Parathyroid adenoma (tissue), 2 donors: ENCODE measurements around the gene DGKQ.

Experiments
- H2AFZ ChIP-seq: fragments of 300-600 bp; sonication (generic); one replicate; pipeline ENCODE4 v1.7.0; 2017; ENCODE audit warnings: antibody characterized with exemption, mild to moderate bottlenecking
- H3K27ac ChIP-seq: fragments of 300-600 bp; sonication (generic); one replicate; pipeline ENCODE4 v1.7.0; 2017
- H3K27me3 ChIP-seq: fragments of 300-600 bp; sonication (generic); one replicate; pipeline ENCODE4 v1.7.0; 2017; ENCODE audit warnings: low read length; ENCODE audit not compliant: control insufficient read depth, insufficient read depth
- H3K36me3 ChIP-seq: fragments of 300-600 bp; sonication (generic); one replicate; pipeline ENCODE4 v1.7.0; 2017; ENCODE audit warnings: low read length; ENCODE audit not compliant: control insufficient read depth, insufficient read depth
- H3K4me1 ChIP-seq: fragments of 300-600 bp; sonication (generic); one replicate; pipeline ENCODE4 v1.7.0; 2017; ENCODE audit warnings: control low read depth
- H3K4me2 ChIP-seq: fragments of 300-600 bp; sonication (generic); one replicate; pipeline ENCODE4 v1.7.0; 2017; ENCODE audit warnings: low read length
- H3K4me3 ChIP-seq: fragments of 300-600 bp; sonication (generic); one replicate; pipeline ENCODE4 v1.7.0; 2017; ENCODE audit warnings: low read depth, low read length
- H3K79me2 ChIP-seq: fragments of 300-600 bp; sonication (generic); one replicate; pipeline ENCODE4 v1.7.0; 2017; ENCODE audit warnings: control low read depth
- H3K9ac ChIP-seq: fragments of 300-600 bp; sonication (generic); one replicate; pipeline ENCODE4 v1.7.0; 2017; ENCODE audit warnings: mild to moderate bottlenecking
- H3K9me3 ChIP-seq: fragments of 300-600 bp; sonication (generic); one replicate; pipeline ENCODE4 v1.7.0; 2017; ENCODE audit warnings: low read length; ENCODE audit not compliant: control insufficient read depth
- TF ChIP-seq, protein P1 (sequence below): fragments of 300-600 bp; sonication (generic); IDR thresholded peaks from one replicate; pipeline ENCODE4 v1.7.0; 2017; ENCODE audit warnings: antibody characterized with exemption, mild to moderate bottlenecking
- donor health status: primary hyperparathyroidism.

Gene DGKQ

GRCh38 chr4:1019729-1020470, 46.5 kb upstream of the DGKQ start:
- Histone ChIP-seq H3K4me3 (no peak overlapping the region), H3K9ac (no peak overlapping the region), H3K36me3 (no peaks in the 10 kb centered on the region), H3K9me3 (no peaks in the 10 kb centered on the region), H3K27me3 (no peaks in the 10 kb centered on the region), H3K79me2 (no peaks in the 10 kb centered on the region), H3K4me1 (no peaks in the 10 kb centered on the region), H3K27ac (no peak overlapping the region), H3K4me2 (no peak overlapping the region), H2AFZ (no peak overlapping the region)
- TF ChIP-seq, protein P1, sequence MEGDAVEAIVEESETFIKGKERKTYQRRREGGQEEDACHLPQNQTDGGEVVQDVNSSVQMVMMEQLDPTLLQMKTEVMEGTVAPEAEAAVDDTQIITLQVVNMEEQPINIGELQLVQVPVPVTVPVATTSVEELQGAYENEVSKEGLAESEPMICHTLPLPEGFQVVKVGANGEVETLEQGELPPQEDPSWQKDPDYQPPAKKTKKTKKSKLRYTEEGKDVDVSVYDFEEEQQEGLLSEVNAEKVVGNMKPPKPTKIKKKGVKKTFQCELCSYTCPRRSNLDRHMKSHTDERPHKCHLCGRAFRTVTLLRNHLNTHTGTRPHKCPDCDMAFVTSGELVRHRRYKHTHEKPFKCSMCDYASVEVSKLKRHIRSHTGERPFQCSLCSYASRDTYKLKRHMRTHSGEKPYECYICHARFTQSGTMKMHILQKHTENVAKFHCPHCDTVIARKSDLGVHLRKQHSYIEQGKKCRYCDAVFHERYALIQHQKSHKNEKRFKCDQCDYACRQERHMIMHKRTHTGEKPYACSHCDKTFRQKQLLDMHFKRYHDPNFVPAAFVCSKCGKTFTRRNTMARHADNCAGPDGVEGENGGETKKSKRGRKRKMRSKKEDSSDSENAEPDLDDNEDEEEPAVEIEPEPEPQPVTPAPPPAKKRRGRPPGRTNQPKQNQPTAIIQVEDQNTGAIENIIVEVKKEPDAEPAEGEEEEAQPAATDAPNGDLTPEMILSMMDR, result no peak

GRCh38 chr4:1019320-1019719, 46.0 kb upstream of the DGKQ start:
- Histone ChIP-seq H3K79me2 (no peaks in the 10 kb centered on the region), H2AFZ (no peak overlapping the region), H3K9ac (no peak overlapping the region), H3K9me3 (no peaks in the 10 kb centered on the region), H3K36me3 (no peaks in the 10 kb centered on the region), H3K4me1 (no peaks in the 10 kb centered on the region), H3K27ac (no peak overlapping the region), H3K27me3 (no peaks in the 10 kb centered on the region), H3K4me3 (no peak overlapping the region), H3K4me2 (no peak overlapping the region)
- TF ChIP-seq, protein P1, result no peak

DNA sequence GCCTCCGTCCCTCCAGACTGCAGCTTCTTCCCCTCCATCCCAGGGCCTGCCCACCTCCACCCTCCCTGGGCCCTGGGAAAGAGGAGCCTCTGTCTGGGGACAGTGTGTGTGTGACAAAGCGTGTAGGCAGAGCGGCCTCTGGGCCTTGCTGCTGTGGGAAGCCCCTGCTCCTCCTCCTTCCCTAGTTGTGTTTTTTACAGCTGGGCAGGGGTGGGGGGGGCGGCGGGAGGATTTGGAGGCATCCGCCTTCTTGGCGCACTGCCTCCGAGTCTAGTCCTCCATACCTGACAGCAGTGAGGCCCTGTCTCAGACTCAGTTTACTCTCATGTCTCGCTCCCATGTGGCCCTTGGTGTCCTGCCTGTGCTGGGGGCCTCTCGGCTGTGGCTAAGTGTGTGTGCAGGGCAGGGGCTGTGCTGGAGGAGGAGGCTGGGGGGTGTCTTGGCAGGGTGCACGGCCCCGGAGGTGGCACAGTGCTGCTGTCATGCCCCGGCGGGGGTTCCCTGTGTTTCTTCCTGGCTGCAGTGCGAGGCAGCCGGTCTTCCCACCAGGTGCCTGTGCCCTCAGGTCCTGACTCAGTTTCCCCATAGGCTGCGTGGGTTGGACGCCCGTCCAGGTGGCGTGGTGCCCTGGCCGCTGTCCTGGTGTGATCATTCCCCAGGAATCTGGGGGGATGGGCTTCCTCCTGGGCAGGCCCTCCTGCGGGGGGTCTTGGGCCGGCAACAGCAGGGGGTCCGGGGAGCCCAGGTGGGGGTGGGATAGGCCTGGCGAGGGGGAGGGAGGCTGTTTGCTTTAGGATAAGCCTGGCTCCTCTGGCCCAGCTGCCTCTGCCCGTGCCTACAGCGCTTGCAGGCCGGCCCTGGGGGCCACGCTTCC, 45.0 kb upstream of the DGKQ start:
- Histone ChIP-seq H3K27me3 (no peaks in the 10 kb centered on the region), H3K36me3 (no peaks in the 10 kb centered on the region), H3K9me3 (no peaks in the 10 kb centered on the region), H3K79me2 (no peaks in the 10 kb centered on the region), H2AFZ (no peak overlapping the region), H3K4me3 (no peak overlapping the region), H3K4me2 (no peak overlapping the region), H3K27ac (no peak overlapping the region), H3K9ac (no peak overlapping the region), H3K4me1 (no peaks in the 10 kb centered on the region)
- TF ChIP-seq, protein P1, result no peak

- Histone ChIP-seq H3K9me3 (no peaks in the 10 kb centered on the region), H3K9ac (no peak overlapping the region), H3K4me2 (no peak overlapping the region), H3K4me3 (no peak overlapping the region), H3K27ac (no peak overlapping the region), H3K79me2 (no peaks in the 10 kb centered on the region), H2AFZ (no peak overlapping the region), H3K27me3 (no peaks in the 10 kb centered on the region), H3K4me1 (no peaks in the 10 kb centered on the region), H3K36me3 (no peaks in the 10 kb centered on the region)
- TF ChIP-seq, protein P1, result no peak
These were observed 44.3 kb upstream of the DGKQ start for GRCh38 chr4:1017706-1018105.
